HEK293 (cell line): ENCODE results near the gene ARHGAP15.

ENCODE experiments used
- CTCF ChIA-PET: fragments of 350-600 bp; formaldehyde crosslinking; extraction: SDS; loops from one replicate; lab custom pipeline; 2021; ENCODE audit warnings: antibody characterized with exemption; lab: Yijun Ruan, JAX
- POLR2A ChIA-PET: fragments of 300-600 bp; formaldehyde crosslinking; extraction: SDS; loops from one replicate; lab custom pipeline; 2020; ENCODE audit warnings: antibody characterized with exemption, inconsistent platforms; lab: Yijun Ruan, JAX
- H3K27ac ChIP-seq: fragments of 200-500 bp; sonication (Bioruptor generic); 2 replicates; pipeline ENCODE4 v1.5.1; 2014; ENCODE audit warnings: low read depth, low read length, control low read depth, inconsistent platforms; ENCODE audit errors: extremely low read depth
- H3K36me3 ChIP-seq, 2 experiments: fragments of 200-500 bp in 1 of 2; sonication (Bioruptor generic) in 1 of 2; 1 replicate in 1 of 2; 2 replicates in 1 of 2; pipeline ENCODE4 v1.5.1; 2014 to 2017; ENCODE audit warnings: inconsistent platforms in 2 of 2, low read length in 2 of 2; ENCODE audit not compliant: control insufficient read depth in 2 of 2, insufficient read depth in 1 of 2
- H3K4me1 ChIP-seq: fragments of 200-500 bp; sonication (Bioruptor generic); 2 replicates; pipeline ENCODE4 v1.5.1; 2014; ENCODE audit warnings: mild to moderate bottlenecking, low read length, inconsistent platforms; ENCODE audit not compliant: control insufficient read depth, insufficient read depth
- H3K4me3 ChIP-seq: 2 replicates; pipeline ENCODE4 v1.5.1; 2011; ENCODE audit warnings: low read depth, mild to moderate bottlenecking, control low read depth, low read length, moderate library complexity
- H3K9me3 ChIP-seq: fragments of 200-500 bp; sonication (Bioruptor generic); 2 replicates; pipeline ENCODE4 v1.5.1; 2014; ENCODE audit warnings: low read depth, low read length, inconsistent platforms; ENCODE audit not compliant: control insufficient read depth, insufficient read depth
- ELK4 ChIP-seq: IDR thresholded peaks from 2 replicates; pipeline ENCODE4 v1.6.1; 2011; ENCODE audit warnings: mild to moderate bottlenecking, low read depth, low read length, borderline replicate concordance
- GLI2 ChIP-seq: fragments of 450-650 bp; formaldehyde crosslinking; IDR thresholded peaks from 2 replicates; pipeline ENCODE4; 2017; ENCODE audit warnings: missing biosample characterization, missing genetic modification characterization, low read depth, borderline replicate concordance
- KLF7 ChIP-seq: fragments of 450-650 bp; formaldehyde crosslinking; IDR thresholded peaks from 2 replicates; pipeline ENCODE4 v1.5.1; 2016; ENCODE audit warnings: missing biosample characterization, missing genetic modification characterization, borderline replicate concordance
- TRIM28 ChIP-seq: IDR thresholded peaks from 2 replicates; pipeline ENCODE4 v1.6.1; 2011; ENCODE audit warnings: low read length, control low read depth, borderline replicate concordance
- ZBTB1 ChIP-seq: fragments of 450-650 bp; formaldehyde crosslinking; IDR thresholded peaks from 2 replicates; pipeline ENCODE4 v1.5.1; 2016; ENCODE audit warnings: missing biosample characterization, missing genetic modification characterization
- ZBTB20 ChIP-seq: fragments of 450-650 bp; formaldehyde crosslinking; IDR thresholded peaks from 2 replicates; pipeline ENCODE4 v1.5.1; 2016; ENCODE audit warnings: missing biosample characterization, missing genetic modification characterization
- ZBTB21 ChIP-seq: fragments of 450-650 bp; formaldehyde crosslinking; IDR thresholded peaks from 2 replicates; pipeline ENCODE4 v1.5.1; 2017; ENCODE audit warnings: missing biosample characterization, missing genetic modification characterization
- ZBTB44 ChIP-seq: fragments of 450-650 bp; IDR thresholded peaks from 2 replicates; pipeline ENCODE4 v1.5.1; 2018; ENCODE audit warnings: missing biosample characterization, mild to moderate bottlenecking, missing genetic modification characterization
- ZFHX2 ChIP-seq: fragments of 450-650 bp; formaldehyde crosslinking; conservative IDR thresholded peaks from 2 replicates; pipeline ENCODE4 v1.5.1; 2016; ENCODE audit warnings: missing biosample characterization, missing genetic modification characterization
- ZNF16 ChIP-seq: fragments of 450-650 bp; formaldehyde crosslinking; IDR thresholded peaks from 2 replicates; pipeline ENCODE4 v1.5.1; 2016; ENCODE audit warnings: low read depth, missing biosample characterization, missing genetic modification characterization
- ZNF169 ChIP-seq: fragments of 450-650 bp; formaldehyde crosslinking; IDR thresholded peaks from 2 replicates; pipeline ENCODE4 v1.5.1; 2016; ENCODE audit warnings: missing biosample characterization, missing genetic modification characterization
- ZNF2 ChIP-seq: fragments of 450-650 bp; formaldehyde crosslinking; IDR thresholded peaks from 2 replicates; pipeline ENCODE4 v1.5.1; 2016; ENCODE audit warnings: missing biosample characterization, missing genetic modification characterization
- ZNF23 ChIP-seq: fragments of 450-650 bp; formaldehyde crosslinking; IDR thresholded peaks from 2 replicates; pipeline ENCODE4 v1.5.1; 2016; ENCODE audit warnings: missing biosample characterization, missing genetic modification characterization, borderline replicate concordance
- ZNF341 ChIP-seq: fragments of 450-650 bp; formaldehyde crosslinking; IDR thresholded peaks from 2 replicates; pipeline ENCODE4; 2016; ENCODE audit warnings: low read depth, missing biosample characterization, missing genetic modification characterization
- ZNF350 ChIP-seq: fragments of 450-650 bp; formaldehyde crosslinking; IDR thresholded peaks from 2 replicates; pipeline ENCODE4 v1.5.0; 2017; ENCODE audit warnings: missing biosample characterization, mild to moderate bottlenecking, missing genetic modification characterization
- ZNF366 ChIP-seq: fragments of 450-650 bp; formaldehyde crosslinking; conservative IDR thresholded peaks from 2 replicates; pipeline ENCODE4 v1.5.1; 2016; ENCODE audit warnings: missing biosample characterization, missing genetic modification characterization
- ZNF37A ChIP-seq: fragments of 450-650 bp; IDR thresholded peaks from 2 replicates; pipeline ENCODE4 v1.5.1; 2018; ENCODE audit warnings: missing biosample characterization, missing genetic modification characterization
- ZNF416 ChIP-seq: fragments of 450-650 bp; formaldehyde crosslinking; IDR thresholded peaks from 2 replicates; pipeline ENCODE4 v1.5.1; 2016; ENCODE audit warnings: missing biosample characterization, missing genetic modification characterization
- ZNF423 ChIP-seq: fragments of 450-650 bp; formaldehyde crosslinking; IDR thresholded peaks from 2 replicates; pipeline ENCODE4 v1.5.1; 2016; ENCODE audit warnings: missing biosample characterization, missing genetic modification characterization
- ZNF544 ChIP-seq: fragments of 450-650 bp; formaldehyde crosslinking; IDR thresholded peaks from 2 replicates; pipeline ENCODE4 v1.5.0; 2017; ENCODE audit warnings: missing biosample characterization, missing genetic modification characterization
- ZNF555 ChIP-seq: fragments of 450-650 bp; formaldehyde crosslinking; conservative IDR thresholded peaks from 2 replicates; pipeline ENCODE4 v1.5.1; 2017; ENCODE audit warnings: missing biosample characterization, mild to moderate bottlenecking, missing genetic modification characterization, inconsistent platforms
- ZNF571 ChIP-seq: fragments of 450-650 bp; formaldehyde crosslinking; IDR thresholded peaks from 2 replicates; pipeline ENCODE4 v1.5.0; 2017; ENCODE audit warnings: missing biosample characterization, missing genetic modification characterization
- ZNF580 ChIP-seq: fragments of 450-650 bp; formaldehyde crosslinking; IDR thresholded peaks from 2 replicates; pipeline ENCODE4 v1.5.1; 2016; ENCODE audit warnings: missing biosample characterization, missing genetic modification characterization
- ZNF645 ChIP-seq: fragments of 450-650 bp; formaldehyde crosslinking; IDR thresholded peaks from 2 replicates; pipeline ENCODE4; 2016; ENCODE audit warnings: missing biosample characterization, missing genetic modification characterization
- ZNF843 ChIP-seq: fragments of 450-650 bp; formaldehyde crosslinking; IDR thresholded peaks from 2 replicates; pipeline ENCODE4 v1.5.1; 2016; ENCODE audit warnings: missing biosample characterization, missing genetic modification characterization
- ZSCAN16 ChIP-seq: fragments of 450-650 bp; formaldehyde crosslinking; IDR thresholded peaks from 2 replicates; pipeline ENCODE4 v1.5.1; 2016; ENCODE audit warnings: missing biosample characterization, missing genetic modification characterization
- ZSCAN5A ChIP-seq: fragments of 450-650 bp; formaldehyde crosslinking; IDR thresholded peaks from 2 replicates; pipeline ENCODE4 v1.5.1; 2016; ENCODE audit warnings: missing biosample characterization, missing genetic modification characterization

The ARHGAP15 gene

GRCh38 chr2:143574069-143574468, 444.9 kb downstream of the ARHGAP15 start:
- H3K27ac ChIP-seq = no peak overlapping the region
- TF ChIP-seq ZSCAN16 (tag by site-specific recombination) (no peak), ZBTB21 (no peak), ZNF423 (tag by site-specific recombination) (no peak), ZNF2 (tag by site-specific recombination) (no peak), GLI2 (tag by site-specific recombination) (no peak), ZNF16 (tag by site-specific recombination) (no peak), ZNF37A (tag by site-specific recombination) (no peak), ZFHX2 (no peak), ZNF23 (tag by site-specific recombination) (no peak), ZNF341 (no peak), ZNF580 (tag by site-specific recombination) (no peak), ZNF645 (tag by site-specific recombination) (no peak), KLF7 (tag by site-specific recombination) (no peak), ZNF843 (tag by site-specific recombination) (no peak), ZNF416 (tag by site-specific recombination) (no peak)
- no peak overlapping the region for H3K4me3 ChIP-seq
- H3K4me1 ChIP-seq = no peaks in the 10 kb centered on the region
- H3K9me3 ChIP-seq = no peaks in the 10 kb centered on the region
- H3K36me3 ChIP-seq = no peaks in the 10 kb centered on the region
- ChIA-PET CTCF (no interaction called here), POLR2A (no interaction called here)

GRCh38 chr2:143575340-143575739, 446.1 kb downstream of the ARHGAP15 start:
- Histone ChIP-seq H3K4me3 (no peak overlapping the region), H3K27ac (no peak overlapping the region), H3K4me1 (no peaks in the 10 kb centered on the region), H3K9me3 (no peaks in the 10 kb centered on the region), H3K36me3 (no peaks in the 10 kb centered on the region)
- no peak for TF ChIP-seq ZBTB44 (tag by site-specific recombination)
- no peak for TF ChIP-seq ZNF555 (tag by site-specific recombination)
- TF ChIP-seq ZBTB1 (tag by site-specific recombination) = no peak
- TF ChIP-seq ZNF341 = no peak
- TF ChIP-seq ZNF571 (tag by site-specific recombination) = no peak
- POLR2A ChIA-PET = no interaction called here
- CTCF ChIA-PET = interaction anchor here (0.7 to 1.0 kb wide), 3 partner anchors 10 to 99 kb away, joined by 3 to 4 read pairs (median 3); no protein-coding TSS in a partner anchor

GRCh38 chr2:143577489-143577888, 448.3 kb downstream of the ARHGAP15 start:
- H3K4me1 ChIP-seq = no peaks in the 10 kb centered on the region
- no peak overlapping the region for H3K27ac ChIP-seq
- no peaks in the 10 kb centered on the region for H3K36me3 ChIP-seq
- ChIA-PET POLR2A (no interaction called here), CTCF (interaction anchor here (0.9 kb wide), 1 partner anchor 50 kb away, joined by 4 read pairs; no protein-coding TSS in a partner anchor)
- no peak overlapping the region for H3K4me3 ChIP-seq
- H3K9me3 ChIP-seq = no peaks in the 10 kb centered on the region
- TF ChIP-seq ZNF366 (tag by site-specific recombination) = no peak
- no peak for TF ChIP-seq TRIM28
- TF ChIP-seq ZBTB20 (tag by site-specific recombination) = no peak
- no peak for TF ChIP-seq ZNF169 (tag by site-specific recombination)
- no peak for TF ChIP-seq ZNF350 (tag by site-specific recombination)
- no peak for TF ChIP-seq ZSCAN5A (tag by site-specific recombination)
- TF ChIP-seq ELK4 = no peak
- no peak for TF ChIP-seq ZNF544
